Heart left ventricle (tissue), 13 donors: ENCODE results near the gene LIPG.

ENCODE experiments used
- CTCF ChIP-seq, 12 donors: fragments of 200-600 bp; sonication (generic) in 4 of 12; IDR thresholded peaks; one replicate each; pipeline versions ENCODE4 v1.5.0 to v1.8.0; 2018 to 2022; ENCODE audit warnings: antibody characterized with exemption in 12 of 12, mild to moderate bottlenecking in 5 of 12
- POLR2A ChIP-seq, 2 donors: fragments of 450-650 bp; IDR thresholded peaks; one replicate each; pipeline ENCODE4 v1.6.1; 2017; ENCODE audit warnings: antibody characterized with exemption in 2 of 2, mild to moderate bottlenecking in 2 of 2, moderate library complexity in 2 of 2
- donor health status: ischemic (EF 13 %, LVEDD 7.1; RV severe dilation, severe dysfunction).
- donor health status: DM: no; HTN: yes; CAD: no.
- donor health status: DM: no; HTN: no; CAD: no.
- donor health status: ischemic (EF 25% LVEDD 6.9; RV normal size, moderate dysfunction).
- donor health status: ischemic (EF 25% LVEDD 5.7; RV mildly dilated, moderate dysfunction).
- donor health status: ischemic (EF 35%, LVEDD 5.7; RV mildly dilated, moderate dysfunction).
- donor health status: nonischemic (EF 11% LVEDD 7.7; RV severe dilation, severe dysfunction).
- donor health status: DM: yes; HTN: yes; CAD: no.
- donor health status: PGD.
- donor health status: ischemic (EF 29% LVEDD 5.4; RV normal size, mild dysfunction).
- donor health status: nonischemic (EF 23%, LVEDD 6.1; RV moderate dilation, normal function).

DNA sequence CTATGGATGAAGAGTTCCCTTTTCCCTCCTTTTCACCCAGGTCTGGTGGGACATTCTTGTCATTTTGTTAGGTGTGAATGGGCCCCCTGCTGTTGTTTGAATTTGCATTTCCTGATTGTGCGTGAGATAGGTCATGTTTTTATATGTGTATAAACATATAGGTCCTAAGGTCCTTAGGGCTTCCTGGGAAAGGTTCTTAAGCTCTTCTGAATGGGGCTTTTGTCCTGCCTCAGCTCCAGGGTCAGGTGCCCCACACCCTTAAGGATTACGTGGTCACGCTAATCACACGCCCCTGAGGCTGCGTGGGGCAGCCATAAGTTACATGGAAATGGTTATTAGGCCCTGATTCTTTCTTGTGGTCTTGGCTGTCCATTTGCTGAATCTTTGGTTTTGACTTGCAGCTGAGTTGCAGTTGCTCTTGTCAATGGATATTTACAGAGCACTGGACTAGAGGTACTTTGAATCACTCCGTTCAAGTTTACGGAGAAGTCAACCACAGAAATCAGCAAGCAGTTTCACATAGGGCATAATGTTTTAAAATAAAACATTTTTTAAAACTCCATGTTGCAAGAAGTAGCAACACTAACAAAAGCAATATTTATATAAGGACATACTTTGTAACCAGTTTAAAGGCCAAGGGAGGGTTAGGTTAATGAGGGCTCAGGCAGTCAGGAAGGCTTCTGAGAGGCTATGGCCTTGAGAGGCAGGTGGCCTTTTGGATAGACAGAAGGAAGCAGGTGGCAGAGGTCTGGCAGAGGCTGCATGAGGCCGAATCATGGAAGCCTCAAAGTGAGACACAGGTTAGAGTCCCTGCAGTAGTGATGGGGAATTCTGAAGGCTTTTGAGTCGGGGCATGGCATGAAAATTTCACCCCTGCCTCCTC lies 24.2 kb downstream of the LIPG start:
- TF ChIP-seq POLR2A (IDR thresholded peaks at IDR 0.05) (no peak), CTCF (IDR thresholded peaks at IDR 0.05) (no peak)
